ENCODE data around the gene PCED1A.

DNA sequence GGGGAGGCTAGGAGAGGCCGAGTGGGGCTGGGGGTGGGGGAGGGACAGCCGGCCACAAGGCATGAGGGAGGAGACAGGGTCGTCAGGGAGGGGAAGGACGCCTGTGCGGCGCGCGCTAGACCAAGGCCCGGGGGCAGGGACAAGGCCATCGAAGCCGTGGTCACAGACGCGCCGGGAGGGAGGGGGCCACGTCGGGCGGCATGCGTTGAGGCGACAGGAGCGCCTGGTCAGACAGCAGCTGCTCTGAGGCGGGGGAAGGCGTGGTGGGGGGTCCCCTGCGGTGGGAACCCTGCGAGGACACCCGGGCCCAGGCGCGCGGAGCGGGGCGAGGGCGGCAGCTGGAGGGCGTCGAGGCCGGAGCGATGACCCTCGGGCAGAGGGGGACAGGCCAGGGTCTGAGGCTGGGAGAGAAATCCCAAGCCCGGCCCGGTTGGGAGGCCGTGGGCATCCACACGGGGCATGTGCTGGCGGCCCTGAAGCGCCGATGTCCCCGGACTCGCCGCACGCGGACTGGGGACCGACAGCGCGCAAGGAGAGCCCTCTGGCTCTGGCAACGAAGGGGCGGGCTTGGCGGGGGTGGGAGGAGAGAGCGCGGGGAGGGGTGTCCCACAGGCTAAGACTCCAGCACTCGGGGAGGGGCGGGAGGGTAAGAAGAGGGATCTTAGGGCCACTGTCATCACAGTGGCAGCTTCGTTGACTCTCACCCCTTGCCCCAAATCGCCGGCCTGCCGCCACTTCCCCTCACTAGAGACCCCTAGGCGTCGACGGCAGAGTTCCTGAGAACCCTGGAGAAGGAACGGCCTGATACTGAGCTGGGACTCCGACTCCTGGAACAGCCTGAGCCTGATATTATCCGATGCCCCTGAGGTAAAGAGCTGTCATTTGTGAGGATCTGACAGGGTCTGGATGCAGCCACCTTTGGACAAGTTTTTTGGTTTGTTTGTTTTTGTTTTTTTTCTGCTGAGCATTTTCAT, 19.3 kb downstream of the PCED1A start:
- TF ChIP-seq, protein P1, sequence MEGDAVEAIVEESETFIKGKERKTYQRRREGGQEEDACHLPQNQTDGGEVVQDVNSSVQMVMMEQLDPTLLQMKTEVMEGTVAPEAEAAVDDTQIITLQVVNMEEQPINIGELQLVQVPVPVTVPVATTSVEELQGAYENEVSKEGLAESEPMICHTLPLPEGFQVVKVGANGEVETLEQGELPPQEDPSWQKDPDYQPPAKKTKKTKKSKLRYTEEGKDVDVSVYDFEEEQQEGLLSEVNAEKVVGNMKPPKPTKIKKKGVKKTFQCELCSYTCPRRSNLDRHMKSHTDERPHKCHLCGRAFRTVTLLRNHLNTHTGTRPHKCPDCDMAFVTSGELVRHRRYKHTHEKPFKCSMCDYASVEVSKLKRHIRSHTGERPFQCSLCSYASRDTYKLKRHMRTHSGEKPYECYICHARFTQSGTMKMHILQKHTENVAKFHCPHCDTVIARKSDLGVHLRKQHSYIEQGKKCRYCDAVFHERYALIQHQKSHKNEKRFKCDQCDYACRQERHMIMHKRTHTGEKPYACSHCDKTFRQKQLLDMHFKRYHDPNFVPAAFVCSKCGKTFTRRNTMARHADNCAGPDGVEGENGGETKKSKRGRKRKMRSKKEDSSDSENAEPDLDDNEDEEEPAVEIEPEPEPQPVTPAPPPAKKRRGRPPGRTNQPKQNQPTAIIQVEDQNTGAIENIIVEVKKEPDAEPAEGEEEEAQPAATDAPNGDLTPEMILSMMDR (conservative IDR thresholded peaks at IDR 0.05; ENCODE audit: low read length) = no peak
- no peak for TF ChIP-seq EZH2phosphoT487 (IDR thresholded peaks at IDR 0.05; ENCODE audit: borderline replicate concordance, low read depth, low read length)
